ENCODE data around the gene LAMC3.
"Not testable (repeated sequence)": the region's sequence is repeated elsewhere in the genome, so short reads cannot be mapped to it uniquely, and the experiment has no call there.

The LAMC3 gene

DNA sequence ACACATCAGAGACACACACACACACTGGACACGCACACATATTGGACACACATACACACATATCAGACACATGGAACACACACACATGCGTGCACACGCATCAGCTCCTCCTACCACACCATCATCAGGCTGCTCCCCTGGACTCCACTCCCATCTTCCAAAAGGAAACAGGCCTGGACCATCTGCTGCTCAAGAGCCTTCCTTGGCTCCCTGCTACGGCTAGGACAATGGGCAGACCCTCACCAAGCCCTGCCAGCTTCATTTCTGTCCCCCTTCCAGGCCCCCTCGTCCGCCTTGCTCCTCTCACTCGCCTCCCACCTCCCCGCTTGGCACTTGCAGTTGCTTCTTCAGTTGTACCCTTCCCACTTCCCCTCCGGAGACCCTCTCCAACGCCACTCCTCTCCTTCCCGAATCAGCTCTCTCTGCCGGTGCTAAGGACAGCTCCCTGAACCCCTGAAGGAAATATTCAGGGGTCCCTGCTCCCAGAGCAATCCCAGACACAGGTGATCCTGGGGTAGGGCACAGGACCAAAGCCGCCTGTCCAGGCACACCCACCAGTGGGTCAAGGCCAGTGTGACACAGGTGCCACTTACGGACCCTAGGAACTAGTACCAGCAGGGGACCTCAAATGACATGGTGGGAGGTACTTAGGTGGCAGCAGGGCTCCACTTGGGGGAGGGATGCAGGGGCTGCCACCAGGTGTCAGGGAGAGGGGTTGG lies 12.1 kb upstream of the LAMC3 start:
- Mint-ChIP-seq H3K27ac (no peak overlapping the region), H3K4me1 (peaks cover 15% of the 10 kb centered on the region), H3K4me3 (no peak overlapping the region), H3K36me3 (ENCODE audit: low read depth) (no peaks in the 10 kb centered on the region), H3K9me3 (no peaks in the 10 kb centered on the region), H3K27me3 (ENCODE audit: low read depth) (peaks cover 40% of the 10 kb centered on the region)
- TF ChIP-seq, protein P1, sequence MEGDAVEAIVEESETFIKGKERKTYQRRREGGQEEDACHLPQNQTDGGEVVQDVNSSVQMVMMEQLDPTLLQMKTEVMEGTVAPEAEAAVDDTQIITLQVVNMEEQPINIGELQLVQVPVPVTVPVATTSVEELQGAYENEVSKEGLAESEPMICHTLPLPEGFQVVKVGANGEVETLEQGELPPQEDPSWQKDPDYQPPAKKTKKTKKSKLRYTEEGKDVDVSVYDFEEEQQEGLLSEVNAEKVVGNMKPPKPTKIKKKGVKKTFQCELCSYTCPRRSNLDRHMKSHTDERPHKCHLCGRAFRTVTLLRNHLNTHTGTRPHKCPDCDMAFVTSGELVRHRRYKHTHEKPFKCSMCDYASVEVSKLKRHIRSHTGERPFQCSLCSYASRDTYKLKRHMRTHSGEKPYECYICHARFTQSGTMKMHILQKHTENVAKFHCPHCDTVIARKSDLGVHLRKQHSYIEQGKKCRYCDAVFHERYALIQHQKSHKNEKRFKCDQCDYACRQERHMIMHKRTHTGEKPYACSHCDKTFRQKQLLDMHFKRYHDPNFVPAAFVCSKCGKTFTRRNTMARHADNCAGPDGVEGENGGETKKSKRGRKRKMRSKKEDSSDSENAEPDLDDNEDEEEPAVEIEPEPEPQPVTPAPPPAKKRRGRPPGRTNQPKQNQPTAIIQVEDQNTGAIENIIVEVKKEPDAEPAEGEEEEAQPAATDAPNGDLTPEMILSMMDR (IDR thresholded peaks at IDR 0.05; ENCODE audit: unreplicated experiment in 3 of 3) = no peak

DNA sequence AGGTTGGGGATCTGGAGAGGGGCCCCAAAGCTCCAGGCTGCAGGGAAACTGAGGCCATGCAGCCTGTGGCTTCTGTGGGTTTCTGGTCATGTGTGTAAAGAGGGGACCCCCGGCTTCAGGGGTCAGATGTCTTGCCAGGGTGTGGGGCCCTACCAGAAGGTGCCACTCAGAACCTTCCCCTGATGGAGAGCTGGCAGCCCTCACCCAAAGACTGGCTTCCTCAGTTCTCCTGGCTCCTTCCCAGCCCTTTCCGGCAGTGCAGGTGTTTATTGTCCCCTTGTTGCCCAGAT lies 11.6 kb upstream of the LAMC3 start:
- no peaks in the 10 kb centered on the region for H3K9me3 Mint-ChIP-seq
- no peak overlapping the region for H3K27ac Mint-ChIP-seq
- peaks cover 12% of the 10 kb centered on the region for H3K4me1 Mint-ChIP-seq
- no peak overlapping the region for H3K4me3 Mint-ChIP-seq
- peaks cover 38% of the 10 kb centered on the region for H3K27me3 Mint-ChIP-seq (ENCODE audit: low read depth)
- TF ChIP-seq, protein P1 (IDR thresholded peaks at IDR 0.05; ENCODE audit: unreplicated experiment in 3 of 3) = no peak
- H3K36me3 Mint-ChIP-seq (ENCODE audit: low read depth) = no peaks in the 10 kb centered on the region

DNA sequence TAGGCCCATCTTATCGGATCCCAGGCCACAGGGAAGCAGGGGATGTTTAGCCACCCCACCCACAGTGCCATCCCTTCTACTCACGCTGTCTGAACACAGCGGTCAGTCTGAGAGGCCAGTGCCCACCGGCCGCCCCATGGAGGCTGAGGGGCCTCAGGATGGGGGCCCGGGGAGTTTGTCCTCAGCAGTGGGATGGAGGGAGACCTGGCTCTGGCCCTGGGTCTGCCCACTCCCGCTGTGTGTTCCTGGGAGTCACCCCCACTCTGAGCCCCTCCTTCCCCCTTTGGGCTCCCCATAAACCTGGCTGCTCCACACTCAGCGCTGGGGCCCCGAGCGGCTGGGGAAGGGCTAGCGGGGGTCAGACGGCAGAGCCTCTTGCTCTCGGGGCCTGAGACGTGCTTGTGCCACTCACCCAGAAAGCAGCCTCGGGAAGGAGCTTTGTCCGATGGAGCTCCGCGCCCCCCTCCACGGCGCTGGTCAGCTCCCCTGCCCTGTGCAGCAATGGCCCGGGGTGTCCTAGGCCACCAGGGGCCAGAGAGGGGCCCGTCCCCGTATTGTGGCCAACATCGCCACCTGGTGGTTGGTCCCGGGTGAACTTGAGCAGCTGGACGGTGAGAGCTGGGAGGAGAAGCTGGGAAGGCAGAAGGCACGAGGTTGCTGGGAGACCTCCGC lies 10.9 kb upstream of the LAMC3 start:
- Mint-ChIP-seq H3K9me3 (no peaks in the 10 kb centered on the region), H3K36me3 (ENCODE audit: low read depth) (no peaks in the 10 kb centered on the region), H3K4me3 (no peak overlapping the region), H3K4me1 (peaks cover 10% of the 10 kb centered on the region), H3K27ac (no peak overlapping the region), H3K27me3 (ENCODE audit: low read depth) (peaks cover 30% of the 10 kb centered on the region)
- TF ChIP-seq, protein P1 (IDR thresholded peaks at IDR 0.05; ENCODE audit: unreplicated experiment in 3 of 3) = peak; percentile 71 to 77 (median 73)

DNA sequence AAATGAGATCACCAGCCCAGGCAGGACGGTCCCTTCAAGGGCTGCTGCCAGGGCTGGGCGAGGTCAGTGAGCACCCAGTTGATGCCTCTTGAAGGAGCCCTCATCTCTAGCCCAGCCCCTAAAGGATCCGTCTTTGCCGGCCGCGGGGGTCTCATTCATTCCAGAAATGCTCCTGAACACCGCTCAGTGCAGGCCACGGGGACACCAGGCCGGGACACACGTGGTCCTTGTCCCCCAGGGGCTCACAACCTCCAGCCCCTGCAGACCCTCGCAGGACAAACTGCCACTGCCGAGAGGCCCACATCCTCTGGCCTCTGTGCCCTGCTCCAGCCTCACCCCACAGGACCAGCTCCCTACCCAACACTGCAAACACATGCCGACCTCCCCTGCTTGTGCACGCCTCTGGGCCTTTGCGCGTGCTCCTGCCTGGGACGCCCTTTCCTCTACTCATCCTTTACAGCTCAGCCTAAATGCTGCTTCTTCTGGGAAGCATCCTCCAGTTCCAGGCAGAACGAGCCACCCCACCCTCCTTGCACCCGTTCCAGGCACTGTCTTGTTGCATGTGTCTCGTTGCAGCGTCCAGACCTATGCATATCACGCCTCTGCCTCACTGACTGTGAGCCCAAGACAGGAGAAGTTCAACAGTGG lies 10.3 kb upstream of the LAMC3 start:
- TF ChIP-seq, protein P1 (IDR thresholded peaks at IDR 0.05; ENCODE audit: unreplicated experiment in 3 of 3) = no peak
- H3K27me3 Mint-ChIP-seq (ENCODE audit: low read depth) = peaks cover 29% of the 10 kb centered on the region
- H3K27ac Mint-ChIP-seq = no peak overlapping the region
- no peaks in the 10 kb centered on the region for H3K36me3 Mint-ChIP-seq (ENCODE audit: low read depth)
- peaks cover 10% of the 10 kb centered on the region for H3K4me1 Mint-ChIP-seq
- H3K9me3 Mint-ChIP-seq = no peaks in the 10 kb centered on the region
- H3K4me3 Mint-ChIP-seq = no peak overlapping the region

DNA sequence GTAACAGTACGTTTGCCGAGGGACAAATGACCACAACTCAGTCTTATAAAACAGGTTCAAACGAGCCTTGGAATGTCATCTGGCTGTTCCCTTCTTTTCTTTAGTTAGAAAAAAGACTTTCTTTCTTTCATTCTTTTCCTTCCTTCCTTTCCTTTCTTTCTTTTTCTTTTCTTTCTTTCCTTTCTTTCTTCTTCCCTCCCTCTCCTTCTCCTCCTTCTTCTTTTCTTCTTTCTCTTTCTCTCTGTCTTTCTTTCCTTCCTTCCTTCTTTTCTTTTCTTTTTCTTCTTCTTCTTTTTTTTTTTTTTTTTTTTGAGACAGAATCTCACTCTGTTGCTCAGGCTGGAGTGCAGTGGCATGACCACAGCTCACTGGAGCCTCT lies 9.7 kb upstream of the LAMC3 start:
- no peaks in the 10 kb centered on the region for H3K9me3 Mint-ChIP-seq
- no peak overlapping the region for H3K27ac Mint-ChIP-seq
- no peaks in the 10 kb centered on the region for H3K36me3 Mint-ChIP-seq (ENCODE audit: low read depth)
- TF ChIP-seq, protein P1 (IDR thresholded peaks at IDR 0.05; ENCODE audit: unreplicated experiment in 3 of 3) = no peak
- peaks cover 10% of the 10 kb centered on the region for H3K4me1 Mint-ChIP-seq
- H3K27me3 Mint-ChIP-seq (ENCODE audit: low read depth) = peaks cover 29% of the 10 kb centered on the region
- no peak overlapping the region for H3K4me3 Mint-ChIP-seq

DNA sequence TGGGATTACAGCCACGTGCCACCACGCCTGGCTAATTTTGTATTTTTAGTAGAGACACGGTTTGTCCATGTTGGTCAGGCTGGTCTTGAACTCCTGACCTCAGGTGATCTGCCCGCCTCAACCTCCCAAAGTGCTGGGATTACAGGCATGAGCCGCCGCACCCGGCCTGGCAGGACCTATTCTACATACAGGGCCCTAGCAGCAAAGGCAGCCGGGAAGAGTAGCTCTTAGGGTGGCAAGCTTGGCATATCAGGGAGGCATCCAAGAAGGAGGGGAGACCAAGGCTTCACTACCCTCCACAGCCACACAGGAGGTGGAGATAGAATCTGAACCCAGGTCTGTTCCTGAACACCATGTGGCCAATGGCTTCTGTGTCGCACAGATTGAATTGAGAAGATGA lies 8.4 kb upstream of the LAMC3 start:
- not testable (repeated sequence) for H3K4me1 Mint-ChIP-seq; H3K9me3 Mint-ChIP-seq; H3K4me3 Mint-ChIP-seq; H3K27ac Mint-ChIP-seq; H3K36me3 Mint-ChIP-seq (ENCODE audit: low read depth)
- peaks cover 33% of the 10 kb centered on the region for H3K27me3 Mint-ChIP-seq (ENCODE audit: low read depth)

Measured in nephron (organoid).